OCI-LY7 (cell line): ENCODE results near the gene DALRD3. TPM values are rescaled to one million over a fixed set of nuclear protein-coding genes. Genes with fewer than 3 reads are reported as not detected.

Source experiments
- BruUV-seq: library from RNA; stranded (reverse); fragments of 400-500 nt; replicated peaks from 2 replicates; lab custom pipeline; 2021; lab: Mats Ljungman, UMichigan
- CTCF ChIA-PET: fragments of 300-600 bp; sonication (Branson Sonifier 250); formaldehyde crosslinking; loops from one replicate; lab custom pipeline; 2022; ENCODE audit warnings: antibody characterized with exemption; ENCODE audit not compliant: unreplicated experiment; lab: Charles Lee
- POLR2A ChIA-PET: fragments of 300-600 bp; sonication (Branson Sonifier 250); formaldehyde crosslinking; loops from one replicate; lab custom pipeline; 2022; ENCODE audit warnings: antibody characterized with exemption; lab: Charles Lee
- DNase-seq: peaks from one replicate; pipeline ENCODE4 v3.0.0-alpha.2; 2015; ENCODE audit warnings: low spot score
- H2AFZ ChIP-seq: fragments of 200-600 bp; sonication (generic), shearing (Covaris generic); 2 replicates; pipeline ENCODE4 v1.6.1; 2014; ENCODE audit warnings: mild to moderate bottlenecking, antibody characterized with exemption, low read length, moderate library complexity
- H3K27ac ChIP-seq: fragments of 200-600 bp; sonication (generic); 2 replicates; pipeline ENCODE4 v1.5.1; 2014; ENCODE audit warnings: mixed run types, low read depth, mild to moderate bottlenecking, moderate library complexity, low read length, inconsistent platforms; ENCODE audit not compliant: poor library complexity, severe bottlenecking
- H3K36me3 ChIP-seq: fragments of 200-600 bp; sonication (generic); 2 replicates; pipeline ENCODE4 v1.6.1; 2014; ENCODE audit warnings: mild to moderate bottlenecking, antibody characterized with exemption, low read length, moderate library complexity, mixed read lengths; ENCODE audit not compliant: insufficient read depth
- H3K4me1 ChIP-seq: fragments of 200-600 bp; sonication (generic); 2 replicates; pipeline ENCODE4 v1.5.1; 2014; ENCODE audit warnings: mild to moderate bottlenecking, low read length; ENCODE audit not compliant: insufficient read depth, poor library complexity, severe bottlenecking
- H3K4me2 ChIP-seq: fragments of 200-600 bp; sonication (generic); 2 replicates; pipeline ENCODE4 v1.6.1; 2014; ENCODE audit warnings: mild to moderate bottlenecking, low read length
- H3K4me3 ChIP-seq: fragments of 200-600 bp; sonication (generic); 2 replicates; pipeline ENCODE4 v1.5.1; 2014; ENCODE audit warnings: mild to moderate bottlenecking, low read depth, low read length; ENCODE audit not compliant: poor library complexity, severe bottlenecking
- H3K79me2 ChIP-seq: fragments of 200-600 bp; sonication (generic); 2 replicates; pipeline ENCODE4 v1.6.1; 2016; ENCODE audit warnings: low read depth, mild to moderate bottlenecking, low read length, moderate library complexity, mixed read lengths; ENCODE audit not compliant: insufficient read depth
- H3K9me2 ChIP-seq: fragments of 200-600 bp; sonication (generic); 2 replicates; pipeline ENCODE4 v1.6.1; 2016; ENCODE audit warnings: mild to moderate bottlenecking, low read length, mixed read lengths; ENCODE audit not compliant: insufficient read depth
- H3K9me3 ChIP-seq: fragments of 200-600 bp; sonication (generic); 2 replicates; pipeline ENCODE4 v1.6.1; 2014; ENCODE audit warnings: mild to moderate bottlenecking, mixed run types, low read length, mixed read lengths
- H4K20me1 ChIP-seq: fragments of 200-600 bp; sonication (generic); 2 replicates; pipeline ENCODE4 v1.6.1; 2014; ENCODE audit warnings: mild to moderate bottlenecking, antibody characterized with exemption, low read length, moderate library complexity, mixed read lengths; ENCODE audit not compliant: insufficient read depth
- CTCF ChIP-seq: fragments of 200-600 bp; sonication (generic); conservative IDR thresholded peaks from 2 replicates; pipeline ENCODE4 v1.5.1; 2014; ENCODE audit warnings: mild to moderate bottlenecking, antibody characterized with exemption, low read length, moderate library complexity, mixed read lengths
- EZH2phosphoT487 ChIP-seq: fragments of 200-600 bp; sonication (generic); IDR thresholded peaks from 2 replicates; pipeline ENCODE4 v1.6.1; 2018; ENCODE audit warnings: low read depth, borderline replicate concordance, mild to moderate bottlenecking, mixed run types, antibody characterized with exemption, low read length, moderate library complexity, mixed read lengths
- intact Hi-C: fragments of 100-400 bp; cut with micrococcal nuclease; formaldehyde crosslinking; loops from one replicate; pipeline ENCODE4 v1.10.0; 2022; ENCODE audit not compliant: unreplicated experiment
- microRNA-seq: library from miRNA; unstranded; fragments of <30 nt; microRNA quantifications from one replicate; pipeline ENCODE4 v1.2.0, GENCODE V29; 2022; ENCODE audit warnings: borderline replicate concordance
- small RNA-seq: library from RNA; depleted of rRNA; stranded (forward); fragments of <200 nt; gene quantifications from one replicate; pipeline ENCODE3, GENCODE V24; 2014
- total RNA-seq, 2 experiments: library from RNA; depleted of rRNA in 1 of 2; stranded (reverse); fragments of >200 nt in 1 of 2; shearing (Covaris generic) in 1 of 2; gene quantifications; 2 replicates each; pipeline ENCODE4 v1.2.3, GENCODE V29; 2014 to 2022

Gene DALRD3
- total RNA-seq, 2 experiments from 2014 or later = 35.0 to 36.2 TPM

DNA sequence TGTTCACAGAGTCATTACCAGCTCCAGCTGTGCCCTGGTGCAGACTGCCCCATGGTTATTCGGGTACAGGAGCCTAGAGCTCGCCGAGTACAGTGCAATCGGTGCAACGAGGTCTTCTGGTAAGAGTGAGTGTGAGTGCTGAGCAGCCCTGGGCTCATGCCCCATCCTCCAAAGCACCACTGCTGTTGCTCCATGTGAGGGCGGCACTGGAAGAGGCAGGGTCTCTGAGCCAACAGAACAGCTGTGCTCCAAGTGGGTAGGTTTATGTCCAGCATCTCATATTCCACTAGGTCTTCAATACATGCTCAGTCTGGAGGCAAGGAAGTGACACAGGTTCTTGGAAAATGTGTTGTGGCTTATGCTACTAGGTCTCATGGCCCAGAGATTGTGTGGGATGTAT, 47.8 kb downstream of the DALRD3 start:
- no peaks in the 10 kb centered on the region for H4K20me1 ChIP-seq
- no TSS peak for BruUV-seq
- POLR2A ChIA-PET = interaction anchor here (1.0 to 1.4 kb wide), 3 partner anchors 10 to 49 kb away, joined by 4 to 5 read pairs (median 4); no protein-coding TSS in a partner anchor
- no peak overlapping the region for H3K4me2 ChIP-seq
- CTCF ChIA-PET = no interaction called here
- no peaks in the 10 kb centered on the region for H3K9me3 ChIP-seq
- no peak overlapping the region for H3K4me3 ChIP-seq
- H3K4me1 ChIP-seq = no peaks in the 10 kb centered on the region
- no peak overlapping the region for H3K27ac ChIP-seq
- intact Hi-C loops = no loop called here
- no peak for TF ChIP-seq EZH2phosphoT487
- no peak overlapping the region for H2AFZ ChIP-seq
- H3K79me2 ChIP-seq = no peaks in the 10 kb centered on the region
- peaks cover 96% of the 10 kb centered on the region for H3K36me3 ChIP-seq
- DNase-seq = no peak
- H3K9me2 ChIP-seq = no peaks in the 10 kb centered on the region

DNA sequence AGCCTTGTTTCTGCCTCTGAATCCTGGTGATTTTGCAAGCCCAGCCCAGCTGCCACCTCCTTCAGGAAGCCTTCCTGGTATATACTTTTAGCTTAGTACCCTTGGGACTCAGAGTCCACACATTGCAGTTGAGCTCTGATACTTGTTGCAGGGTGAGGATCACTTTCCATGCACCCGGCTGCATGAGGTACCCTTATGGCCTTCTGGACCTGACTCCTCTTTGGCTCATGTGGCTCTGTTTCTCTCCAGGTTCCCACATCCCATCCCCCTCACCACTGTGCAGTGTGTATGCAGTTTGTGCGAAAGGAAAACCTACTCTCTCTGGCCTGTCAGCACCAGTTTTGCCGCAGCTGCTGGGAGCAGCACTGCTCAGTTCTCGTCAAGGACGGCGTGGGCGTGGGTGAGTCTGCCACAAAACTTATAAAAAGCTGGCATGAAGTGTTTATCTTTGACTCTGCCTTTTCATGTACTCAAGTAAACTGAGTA, 51.5 kb downstream of the DALRD3 start:
- intact Hi-C loops = no loop called here
- Histone ChIP-seq H4K20me1 (no peaks in the 10 kb centered on the region), H3K4me3 (no peak overlapping the region), H3K9me2 (no peaks in the 10 kb centered on the region), H3K27ac (no peak overlapping the region), H3K79me2 (no peaks in the 10 kb centered on the region), H2AFZ (no peak overlapping the region), H3K36me3 (peaks cover 89% of the 10 kb centered on the region), H3K4me2 (no peak overlapping the region), H3K9me3 (no peaks in the 10 kb centered on the region), H3K4me1 (no peaks in the 10 kb centered on the region)
- CTCF ChIA-PET = no interaction called here
- TF ChIP-seq CTCF (no peak), EZH2phosphoT487 (no peak)
- no TSS peak for BruUV-seq
- no peak for DNase-seq
- POLR2A ChIA-PET = no interaction called here

GRCh38 chr3:48966367-48966766, 52.0 kb downstream of the DALRD3 start:
- Histone ChIP-seq H2AFZ (no peak overlapping the region), H3K9me3 (no peaks in the 10 kb centered on the region), H3K36me3 (peaks cover 89% of the 10 kb centered on the region), H3K4me3 (no peak overlapping the region), H3K79me2 (no peaks in the 10 kb centered on the region), H3K4me2 (no peak overlapping the region), H3K9me2 (no peaks in the 10 kb centered on the region), H3K27ac (no peak overlapping the region), H3K4me1 (no peaks in the 10 kb centered on the region), H4K20me1 (no peaks in the 10 kb centered on the region)
- no peak for DNase-seq
- ChIA-PET POLR2A (interaction anchor here (0.5 kb wide), 1 partner anchor 79 kb away, joined by 3 read pairs; no protein-coding TSS in a partner anchor), CTCF (no interaction called here)
- TF ChIP-seq CTCF (no peak), EZH2phosphoT487 (no peak)
- intact Hi-C loops = no loop called here
- no TSS peak for BruUV-seq

Small RNA genes lying within 50 kb of the gene (microRNA-seq; reads per million reads assigned to microRNA genes)
- 60,051 reads per million, percentile 99 among the genes with 10 or more reads in this experiment for gene MIR191
- 13,748 reads per million, percentile 96 among the genes with 10 or more reads in this experiment for gene MIR425

Small RNA genes lying within 50 kb of the gene (small RNA-seq; reads per million reads assigned to genes)
- 258 reads per million, percentile 99 among the genes with 10 or more reads in this experiment for gene MIR191
- 7.9 reads per million, percentile 94 among the genes with 10 or more reads in this experiment for gene MIR425

Other genes with a start within 250 kb of the DALRD3 start
- gene PRKAR2A, start 170.7 kb downstream of the DALRD3 start, total RNA-seq (2014; rRNA removed; shearing (Covaris generic)) = 13.8 and 16.0 TPM in 2 replicates
- gene PRKAR2A, start 170.7 kb downstream of the DALRD3 start, total RNA-seq (2022) = 19.6 and 22.4 TPM in 2 replicates
- 20.9 and 21.3 TPM in 2 replicates for gene SLC25A20, start 119.7 kb downstream of the DALRD3 start, total RNA-seq (2014; rRNA removed; shearing (Covaris generic))
- 19.1 and 20.1 TPM in 2 replicates for gene SLC25A20, start 119.7 kb downstream of the DALRD3 start, total RNA-seq (2022)
- gene ARIH2, start 99.7 kb downstream of the DALRD3 start, total RNA-seq (2014; rRNA removed; shearing (Covaris generic)) = 121 and 124 TPM in 2 replicates
- 113 and 131 TPM in 2 replicates for gene ARIH2, start 99.7 kb downstream of the DALRD3 start, total RNA-seq (2022)
- gene P4HTM, start 28.3 kb downstream of the DALRD3 start, total RNA-seq (2014; rRNA removed; shearing (Covaris generic)) = 45.3 and 48.4 TPM in 2 replicates
- gene P4HTM, start 28.3 kb downstream of the DALRD3 start, total RNA-seq (2022) = 36.9 and 47.4 TPM in 2 replicates
- 92.0 and 101 TPM in 2 replicates for gene WDR6, start 11.2 kb downstream of the DALRD3 start, total RNA-seq (2014; rRNA removed; shearing (Covaris generic))
- gene WDR6, start 11.2 kb downstream of the DALRD3 start, total RNA-seq (2022) = 128 and 131 TPM in 2 replicates
- 255 and 309 TPM in 2 replicates for gene NDUFAF3, start 3.5 kb upstream of the DALRD3 start, total RNA-seq (2014; rRNA removed; shearing (Covaris generic))
- gene NDUFAF3, start 3.5 kb upstream of the DALRD3 start, total RNA-seq (2022) = 124 and 147 TPM in 2 replicates
- 295 and 319 TPM in 2 replicates for gene IMPDH2, start 10.8 kb upstream of the DALRD3 start, total RNA-seq (2014; rRNA removed; shearing (Covaris generic))
- 328 and 360 TPM in 2 replicates for gene IMPDH2, start 10.8 kb upstream of the DALRD3 start, total RNA-seq (2022)
- 93.0 and 111 TPM in 2 replicates for gene QRICH1, start 75.5 kb upstream of the DALRD3 start, total RNA-seq (2014; rRNA removed; shearing (Covaris generic))
- gene QRICH1, start 75.5 kb upstream of the DALRD3 start, total RNA-seq (2022) = 132 and 156 TPM in 2 replicates
- gene QARS1, start 86.2 kb upstream of the DALRD3 start, total RNA-seq (2014; rRNA removed; shearing (Covaris generic)) = 290 and 310 TPM in 2 replicates
- 355 and 459 TPM in 2 replicates for gene QARS1, start 86.2 kb upstream of the DALRD3 start, total RNA-seq (2022)
- 49.4 and 57.2 TPM in 2 replicates for gene USP19, start 102.2 kb upstream of the DALRD3 start, total RNA-seq (2014; rRNA removed; shearing (Covaris generic))
- gene USP19, start 102.2 kb upstream of the DALRD3 start, total RNA-seq (2022) = 69.4 and 78.3 TPM in 2 replicates
- 0.44 TPM in 2 replicates for gene LAMB2, start 114.5 kb upstream of the DALRD3 start, total RNA-seq (2014; rRNA removed; shearing (Covaris generic))
- not detected in 2 replicates for gene LAMB2, start 114.5 kb upstream of the DALRD3 start, total RNA-seq (2022)
- gene CCDC71, start 147.8 kb upstream of the DALRD3 start, total RNA-seq (2014; rRNA removed; shearing (Covaris generic)) = 20.3 and 27.9 TPM in 2 replicates
- gene CCDC71, start 147.8 kb upstream of the DALRD3 start, total RNA-seq (2022) = 22.7 and 23.4 TPM in 2 replicates
- gene KLHDC8B, start 153.0 kb upstream of the DALRD3 start, total RNA-seq (2014; rRNA removed; shearing (Covaris generic)) = 0.69 TPM in 1 of 2 replicates, not detected in the other
- gene KLHDC8B, start 153.0 kb upstream of the DALRD3 start, total RNA-seq (2022) = 0.91 and 1.3 TPM in 2 replicates